Renal cortical epithelial cell (primary cell): ENCODE measurements around the gene CLTRN. TPM values are rescaled to one million over a fixed set of nuclear protein-coding genes. Genes with fewer than 3 reads are reported as not detected.
A peak's percentile ranks its signal among the peaks of the same experiment; 100 is the strongest.
"Not testable (repeated sequence)": the region's sequence is repeated elsewhere in the genome, so short reads cannot be mapped to it uniquely, and the experiment has no call there.

Experiments used
- DNase-seq: peaks from one replicate; pipeline ENCODE4 v3.0.0-alpha.2; 2011; ENCODE audit warnings: low read depth
- total RNA-seq: library from RNA; depleted of rRNA; stranded (reverse); fragments of >200 nt; gene quantifications from 2 replicates; pipeline ENCODE4 v1.2.3, GENCODE V29; 2014

CLTRN gene, protein sequence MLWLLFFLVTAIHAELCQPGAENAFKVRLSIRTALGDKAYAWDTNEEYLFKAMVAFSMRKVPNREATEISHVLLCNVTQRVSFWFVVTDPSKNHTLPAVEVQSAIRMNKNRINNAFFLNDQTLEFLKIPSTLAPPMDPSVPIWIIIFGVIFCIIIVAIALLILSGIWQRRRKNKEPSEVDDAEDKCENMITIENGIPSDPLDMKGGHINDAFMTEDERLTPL
- 2.8 and 3.0 TPM in 2 replicates for total RNA-seq

DNA sequence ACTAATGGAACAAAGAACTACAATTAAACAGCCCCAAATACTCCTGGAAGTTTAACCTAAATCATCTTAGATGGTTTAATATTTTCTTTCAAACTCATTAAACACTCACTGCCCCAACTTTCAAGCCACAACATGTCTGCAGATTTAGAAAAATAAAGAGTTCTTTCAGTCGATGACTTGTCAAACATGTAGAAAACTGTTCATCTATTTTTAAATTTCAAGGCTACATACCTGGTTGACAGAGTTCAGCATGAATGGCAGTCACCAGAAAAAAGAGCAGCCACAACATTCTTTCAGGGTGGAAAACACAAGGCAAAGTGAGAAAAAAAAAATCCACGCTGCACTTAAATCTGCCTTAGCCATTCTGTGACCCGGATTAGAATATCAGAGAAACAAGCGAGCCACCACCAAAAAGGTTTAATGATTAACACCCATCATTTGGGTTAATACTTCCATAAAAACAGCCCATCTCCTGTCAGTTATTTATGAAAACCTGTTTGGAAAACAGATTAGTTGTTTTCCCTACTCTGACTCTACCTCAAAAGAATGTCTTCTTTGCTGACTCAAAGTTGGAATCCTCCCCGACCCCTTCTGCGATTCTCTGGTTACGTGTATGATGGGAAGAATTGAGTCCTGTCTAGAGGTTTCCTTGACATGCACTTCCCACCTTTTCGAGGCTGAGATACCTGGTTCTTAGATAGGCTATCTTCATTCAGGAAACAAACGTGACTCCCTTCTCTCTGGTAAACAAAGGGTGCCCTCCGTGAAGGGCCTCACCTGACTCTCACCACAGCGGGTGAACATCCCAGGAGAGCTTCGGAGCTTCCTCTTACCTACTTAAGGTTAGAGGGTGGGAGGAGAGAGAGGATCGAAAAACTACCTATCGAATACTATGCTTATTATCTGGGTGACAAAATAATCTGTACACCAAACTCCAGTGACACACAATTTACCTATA lies at the start of gene CLTRN:
TSS of gene CLTRN (minus strand) at position 319 of the 958 bp plus-strand sequence. CDS start at position 289, 30 bp downstream.
- DNase-seq, result peak; percentile 74

DNA sequence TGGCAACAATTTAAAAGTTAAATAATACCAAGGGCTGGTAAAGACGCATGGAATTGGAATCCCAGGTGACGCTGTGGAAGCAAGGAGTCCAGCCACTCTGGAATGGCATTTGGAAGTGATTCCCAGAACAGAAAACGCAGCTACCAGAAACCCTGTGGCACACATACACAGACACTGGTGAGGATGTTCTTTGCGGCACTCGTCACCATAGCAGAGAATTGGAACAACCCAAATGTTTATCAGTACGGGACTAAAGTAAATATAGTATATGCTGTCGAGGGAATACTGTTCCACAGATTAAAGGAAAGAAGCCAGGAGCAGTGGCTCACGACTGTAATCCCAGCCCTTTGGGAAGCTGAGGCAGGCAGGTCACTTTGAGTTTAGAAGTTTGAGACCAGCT lies 39.7 kb upstream of the CLTRN start:
- not testable (repeated sequence) for DNase-seq

DNA sequence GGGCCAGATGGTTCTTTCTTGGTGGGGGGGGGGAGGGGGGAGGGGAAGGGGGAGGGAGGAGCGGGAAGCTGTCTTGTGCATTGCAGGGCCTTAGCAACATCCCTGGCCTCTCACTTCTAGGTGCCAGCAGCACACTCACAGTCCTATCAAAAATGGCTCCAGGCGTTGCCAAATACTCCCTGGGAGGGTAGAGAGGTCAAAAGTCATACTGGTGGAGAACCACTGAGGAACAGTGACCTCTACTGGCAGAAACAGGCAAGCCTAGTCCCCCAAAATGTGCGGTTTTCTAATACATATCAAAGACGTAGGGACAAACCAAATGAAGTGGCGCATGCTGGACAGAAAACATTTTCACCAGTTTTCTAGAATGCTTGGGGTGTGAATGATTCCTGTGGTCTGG lies 39.2 kb upstream of the CLTRN start:
- not testable (repeated sequence) for DNase-seq

DNA sequence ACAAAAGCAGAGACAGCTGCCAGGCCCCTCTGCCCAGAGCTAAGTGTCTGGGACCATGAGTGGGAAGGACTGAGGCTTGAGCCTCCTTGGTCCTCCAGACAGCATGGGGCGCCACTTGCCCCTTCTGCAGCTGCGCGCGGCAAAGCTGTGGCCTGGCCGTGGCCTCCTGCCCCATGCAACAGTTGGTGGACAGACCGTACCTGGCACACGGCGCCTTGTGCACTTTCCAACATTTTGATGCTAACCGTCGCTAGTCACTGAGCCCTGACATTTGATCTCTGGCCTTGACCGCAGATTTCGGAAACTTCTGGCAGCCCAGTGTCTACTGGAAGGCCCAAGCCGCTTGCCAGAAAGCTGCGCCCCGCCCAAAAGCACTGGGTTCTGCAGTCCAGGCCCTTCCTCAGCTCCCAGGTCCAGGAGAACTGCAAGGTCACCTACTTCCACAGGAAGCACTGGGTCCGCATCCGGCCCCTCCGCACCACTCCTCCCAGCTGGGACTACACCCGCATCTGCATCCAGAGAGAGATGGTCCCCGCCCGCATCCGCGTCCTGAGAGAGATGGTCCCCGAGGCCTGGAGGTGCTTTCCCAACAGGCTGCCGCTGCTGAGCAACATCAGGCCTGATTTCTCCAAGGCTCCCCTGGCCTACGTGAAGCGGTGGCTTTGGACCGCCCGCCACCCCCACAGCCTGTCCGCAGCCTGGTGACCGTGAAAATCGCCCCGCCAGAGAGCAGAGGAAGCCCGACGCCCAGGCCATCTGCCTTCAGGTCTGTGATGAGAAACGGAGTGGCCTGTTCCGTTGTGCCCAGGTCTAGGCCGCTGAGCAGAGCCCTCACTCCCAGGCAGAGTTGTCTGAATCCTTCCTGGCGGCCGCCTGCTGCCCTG lies 38.1 kb upstream of the CLTRN start:
- DNase-seq, result no peak

DNA sequence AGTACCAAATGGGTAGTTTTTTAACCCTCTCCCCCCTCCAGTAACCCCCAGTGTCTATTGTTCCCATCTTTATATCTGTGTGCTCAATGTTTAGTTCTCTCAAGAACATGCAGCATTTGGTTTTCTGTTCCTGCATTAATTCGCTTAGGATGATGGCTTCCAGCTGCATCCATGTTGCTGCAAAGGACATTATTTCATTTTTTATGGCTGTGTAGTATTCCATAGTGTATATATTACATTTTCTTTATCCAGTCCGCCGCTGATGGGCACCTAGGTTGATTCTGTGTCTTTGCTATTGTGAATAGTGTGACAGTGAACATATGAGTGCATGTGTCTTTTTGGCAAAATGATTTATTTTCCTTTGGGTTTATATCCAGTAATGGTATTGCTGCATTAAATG lies 31.9 kb upstream of the CLTRN start:
- DNase-seq, result no peak

DNA sequence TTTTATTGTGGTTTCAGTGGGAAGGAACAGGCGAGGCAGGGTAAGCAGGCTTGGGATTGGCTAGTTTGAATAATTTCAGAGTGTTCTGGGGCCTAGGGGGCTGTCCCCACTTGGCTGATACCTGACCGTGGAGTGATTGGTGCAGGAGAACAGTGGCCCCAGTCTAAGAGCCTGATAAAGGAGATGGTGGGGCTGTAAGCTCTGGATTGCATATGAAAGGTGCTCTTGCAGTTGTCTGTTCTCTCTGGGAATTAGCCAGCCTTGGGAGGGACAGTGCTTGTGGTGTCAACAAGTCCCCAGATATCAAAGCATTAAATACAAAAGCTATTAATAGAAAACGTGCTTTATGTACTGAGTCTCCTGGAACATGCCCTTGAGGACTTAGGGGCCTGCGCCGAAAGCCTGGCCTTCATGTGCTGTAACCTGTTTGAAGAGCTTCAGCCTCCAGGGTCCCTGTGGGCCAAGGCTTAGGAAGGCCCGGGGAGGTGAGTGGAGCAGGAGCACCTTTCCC lies 30.4 kb upstream of the CLTRN start:
- DNase-seq, result no peak

DNA sequence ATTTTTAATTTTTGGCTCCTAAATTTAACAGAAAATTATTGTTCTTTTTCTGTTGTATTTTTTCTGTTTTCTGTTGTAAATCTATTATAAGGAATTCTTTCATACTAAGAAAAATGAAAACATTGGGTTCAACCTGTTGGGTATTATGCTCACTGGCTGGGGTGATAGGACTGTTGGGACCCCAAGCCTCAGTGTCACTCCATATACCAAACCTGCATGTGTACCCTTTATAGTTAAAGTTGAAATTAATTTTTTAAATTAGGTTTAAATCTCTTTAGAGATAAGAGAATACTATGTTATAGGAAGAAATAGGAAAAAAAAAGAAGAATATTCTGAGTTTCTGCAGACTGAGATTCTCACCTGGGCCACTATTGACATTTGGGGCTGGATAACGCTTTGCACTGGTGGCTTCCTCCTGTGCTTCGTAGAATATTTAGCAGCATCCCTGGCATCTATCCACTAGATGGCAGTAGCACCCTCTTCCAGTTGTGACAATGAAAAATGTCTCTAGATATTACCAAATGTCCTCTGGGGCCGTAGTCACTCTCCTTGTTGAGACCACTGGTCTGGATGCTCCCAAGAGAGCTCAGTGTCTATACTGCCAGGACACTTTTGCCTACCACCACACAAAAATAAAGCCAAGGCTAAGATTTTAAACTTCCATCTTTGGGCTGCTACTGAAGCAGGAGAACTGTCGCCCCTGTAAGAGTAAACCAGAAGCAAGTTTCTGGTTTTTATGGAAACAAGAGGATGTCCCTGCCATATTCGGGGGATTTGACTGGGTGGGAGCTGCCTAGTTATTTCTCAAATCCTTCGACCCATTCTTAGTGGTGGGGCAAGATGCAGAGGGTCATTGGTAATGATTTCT lies 22.4 kb upstream of the CLTRN start:
- DNase-seq, result peak; percentile 40

DNA sequence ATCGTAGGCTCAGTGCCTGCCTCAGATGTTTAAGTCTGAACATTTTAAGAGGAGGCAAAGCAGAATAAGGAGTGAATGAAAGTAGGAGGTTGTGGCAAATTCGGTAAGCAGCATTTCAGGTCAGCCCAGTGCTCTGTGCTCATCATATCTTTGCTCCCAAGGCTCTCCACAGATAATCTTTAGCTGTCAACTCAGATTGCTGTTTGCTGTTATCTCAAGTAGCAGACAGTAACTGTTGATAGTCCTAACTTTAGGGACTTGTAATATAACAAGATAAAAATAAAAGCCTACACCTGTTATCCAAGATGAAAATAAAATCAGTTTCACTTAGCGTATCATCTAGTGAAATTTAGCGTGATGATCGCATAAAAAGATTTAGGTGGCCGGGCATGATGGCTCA lies 18.6 kb upstream of the CLTRN start:
- no peak for DNase-seq

DNA sequence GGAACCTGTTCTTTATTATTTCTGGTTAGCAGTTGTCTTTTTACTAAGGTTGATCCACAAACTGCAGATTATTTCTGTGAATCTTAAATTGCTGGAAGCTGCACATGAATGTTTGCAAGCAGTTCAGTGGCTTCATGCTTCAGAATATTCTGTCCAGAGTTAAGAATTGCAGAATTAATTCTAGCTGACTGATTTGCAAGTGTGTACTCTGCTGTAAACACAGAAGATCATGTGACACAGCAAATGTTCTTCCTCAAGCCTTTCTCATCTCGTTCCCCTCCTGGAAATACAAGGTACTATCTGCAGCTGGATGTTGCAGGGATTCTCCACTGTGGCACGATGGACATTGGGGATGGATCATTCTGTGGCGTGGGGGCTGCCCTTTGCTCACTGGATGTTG lies 16.8 kb upstream of the CLTRN start:
- no peak for DNase-seq

DNA sequence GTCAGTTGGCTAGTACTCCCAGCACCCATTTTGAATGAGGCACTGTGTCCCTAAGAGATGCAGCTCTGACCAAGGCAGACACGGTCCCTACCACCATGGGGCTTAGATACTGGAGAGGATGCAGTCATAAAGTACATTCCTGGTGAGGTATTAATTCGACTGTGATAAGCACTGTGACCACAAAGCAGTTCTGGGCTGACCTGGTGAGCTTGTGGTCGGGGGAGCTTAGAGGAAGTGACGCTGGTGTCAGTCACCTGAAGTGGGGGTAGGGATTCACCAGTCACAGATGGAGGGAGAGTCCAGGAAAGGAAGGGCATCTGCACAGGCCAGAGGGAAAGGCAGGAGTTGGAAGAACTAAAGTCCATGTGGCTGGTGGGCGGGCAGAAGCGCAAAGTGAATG lies 15.8 kb upstream of the CLTRN start:
- peak; percentile 68 for DNase-seq

DNA sequence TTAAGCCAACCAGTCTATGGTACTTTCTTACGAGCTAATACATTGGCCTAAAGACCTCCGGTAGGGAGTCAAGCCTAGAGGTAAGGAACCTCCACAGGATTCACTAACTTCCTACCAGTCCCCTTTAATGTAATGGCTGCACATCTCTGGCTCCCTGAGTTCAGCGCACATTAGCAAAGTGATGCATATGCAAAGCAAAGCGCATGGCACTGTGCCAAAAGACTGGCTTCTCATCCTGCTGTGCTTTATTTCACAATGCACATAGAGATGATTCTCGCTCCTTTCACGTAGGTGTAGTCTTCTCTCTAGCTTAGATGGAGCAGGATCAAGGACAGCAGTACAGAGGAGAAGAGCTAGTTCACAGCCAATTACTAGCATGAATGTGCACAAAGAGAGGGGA lies 14.6 kb upstream of the CLTRN start:
- DNase-seq, result no peak

DNA sequence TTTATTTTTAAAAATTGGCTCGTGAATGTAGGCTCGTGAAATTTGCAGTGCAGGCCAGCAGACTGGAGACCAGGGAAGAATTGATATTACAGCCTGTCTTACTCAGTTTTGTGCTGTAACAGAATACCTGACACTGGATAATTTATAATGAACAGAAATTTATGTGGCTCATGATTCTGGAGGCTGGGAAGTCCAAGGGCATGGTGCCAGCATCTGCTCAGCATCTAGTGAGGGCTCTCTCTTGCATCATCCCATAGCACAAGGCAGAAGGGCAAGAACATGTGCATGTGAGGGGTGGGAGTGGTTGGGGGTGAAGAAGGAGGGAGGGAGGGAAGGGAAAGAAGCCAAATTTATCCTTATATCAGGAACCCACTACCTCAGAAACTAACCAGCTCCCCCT lies 13.7 kb upstream of the CLTRN start:
- DNase-seq, result no peak

DNA sequence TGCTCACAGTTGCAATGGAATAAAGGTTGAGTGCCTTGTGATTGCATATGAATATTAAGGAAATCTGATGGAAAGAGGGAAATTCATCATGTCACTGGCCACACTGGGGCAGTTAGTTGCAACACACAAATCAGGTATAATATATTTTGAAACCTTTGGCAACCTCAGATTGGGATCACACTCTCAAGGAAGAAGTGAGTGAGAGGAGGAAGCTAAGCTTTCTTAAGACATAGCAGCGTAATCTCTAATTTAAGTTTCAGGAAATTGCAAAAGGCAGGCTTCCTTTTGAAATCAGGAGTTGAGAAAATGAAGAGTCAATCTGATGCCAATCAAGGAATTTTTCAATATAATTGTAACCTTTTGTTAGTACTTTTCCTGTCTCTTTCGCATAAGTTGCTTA lies 12.3 kb upstream of the CLTRN start:
- DNase-seq, result no peak

DNA sequence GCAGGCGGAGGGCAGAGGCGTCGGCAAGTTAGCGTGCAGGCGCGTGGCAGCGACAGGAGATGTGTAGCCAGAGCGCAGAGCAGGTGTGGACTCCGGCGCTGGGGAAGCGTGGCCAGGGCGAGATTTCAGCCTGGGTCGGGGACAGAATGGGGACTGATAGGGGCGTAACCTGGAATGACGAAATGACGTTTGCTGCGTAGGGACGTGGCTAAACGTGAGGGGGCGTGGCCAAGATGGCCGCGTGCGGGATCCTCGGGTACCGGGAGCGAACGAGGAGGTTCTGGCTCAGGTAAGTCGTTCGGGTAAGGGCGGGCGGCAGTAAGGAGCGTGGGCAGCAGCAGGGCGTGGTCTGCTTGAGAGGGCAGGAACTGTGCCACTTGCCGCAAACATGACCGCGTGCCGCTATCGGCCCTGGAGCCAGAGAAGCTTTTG lies 10.9 kb upstream of the CLTRN start:
- peak; percentile 71 for DNase-seq

DNA sequence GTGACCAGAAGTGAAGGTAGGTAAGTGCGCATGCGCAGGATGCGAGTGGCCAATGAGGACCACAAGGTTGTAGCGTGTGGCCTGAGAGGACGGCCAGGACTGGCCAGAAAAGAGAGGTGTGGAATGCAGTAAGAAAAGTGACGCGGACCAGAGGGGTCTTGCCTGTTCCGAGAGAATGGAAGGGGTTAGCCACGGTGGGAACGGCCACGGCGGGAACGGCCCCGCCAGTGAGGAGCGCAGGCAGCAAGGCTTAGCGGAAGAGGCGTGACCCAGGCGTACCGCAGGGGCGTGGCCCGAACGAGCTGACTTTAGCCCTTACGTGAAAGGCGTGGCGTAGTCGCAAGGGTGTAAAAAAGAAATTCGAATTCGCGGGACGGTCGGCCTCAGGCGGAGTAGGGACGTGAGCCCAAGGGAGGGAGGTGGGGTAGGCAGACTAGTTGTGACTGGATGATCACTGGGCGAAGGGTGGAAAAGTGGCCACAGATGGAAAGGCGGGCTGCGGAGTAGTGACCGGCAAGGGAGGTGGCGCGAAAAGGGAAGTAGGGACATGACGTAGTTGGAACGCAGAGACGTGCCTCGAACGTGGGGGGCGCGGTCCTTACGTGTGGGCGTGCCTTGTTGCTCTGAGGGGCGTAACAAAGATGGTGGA lies 10.4 kb upstream of the CLTRN start:
- peak; percentile 92 for DNase-seq

DNA sequence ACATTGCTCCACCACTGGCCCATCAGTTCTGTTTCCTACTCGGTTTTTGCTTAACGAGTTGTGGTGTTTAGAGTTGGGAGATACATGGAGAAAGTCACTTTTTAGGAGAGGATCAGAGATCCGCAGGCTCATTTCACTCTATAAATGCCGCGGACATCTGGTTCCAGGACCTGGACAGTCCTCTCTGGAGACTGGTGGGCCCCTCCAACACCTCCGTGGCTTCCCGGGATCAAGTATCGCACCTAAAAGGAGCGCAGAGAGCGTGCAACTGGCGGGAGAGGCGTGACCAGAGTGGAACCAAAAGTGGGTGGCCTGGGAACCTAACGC lies 9.9 kb upstream of the CLTRN start:
- DNase-seq, result no peak

DNA sequence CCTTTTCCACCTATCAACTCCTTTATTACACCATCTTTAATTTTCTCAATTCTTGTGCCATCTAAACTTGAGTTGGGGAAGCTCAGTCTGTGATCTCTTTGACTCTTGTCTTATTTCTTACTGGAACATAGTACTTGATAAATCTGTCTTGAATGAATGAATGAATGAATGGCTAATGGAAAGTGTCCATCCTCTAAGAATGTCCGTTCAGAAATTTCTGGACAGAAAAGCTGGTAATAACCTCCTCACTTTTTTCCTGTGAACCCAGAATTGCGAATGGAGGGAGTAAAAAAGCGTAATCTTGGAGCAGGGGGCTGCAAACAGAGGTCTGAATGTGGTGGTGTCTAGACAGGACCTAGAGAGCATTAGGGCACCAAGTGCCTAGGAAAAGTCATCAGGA lies 9.4 kb upstream of the CLTRN start:
- no peak for DNase-seq

DNA sequence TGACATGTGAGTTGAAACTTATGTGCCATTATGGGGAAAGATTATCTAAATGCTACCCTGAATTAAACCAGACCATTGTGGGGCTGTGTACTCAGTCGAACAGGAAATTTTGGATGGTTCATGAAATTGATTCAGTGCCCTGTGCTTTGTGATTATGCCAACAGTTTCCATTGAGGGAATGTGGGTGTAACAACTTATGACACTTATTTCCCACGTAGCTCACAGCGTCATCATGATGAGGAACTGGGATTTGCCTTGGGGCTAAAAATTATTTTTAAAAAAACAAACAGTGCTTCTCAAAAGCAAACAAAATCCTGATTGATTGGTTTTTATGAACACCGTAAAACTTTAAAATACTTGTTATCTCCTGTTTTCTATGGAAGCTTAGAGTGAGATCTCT lies 8.3 kb upstream of the CLTRN start:
- DNase-seq, result no peak

DNA sequence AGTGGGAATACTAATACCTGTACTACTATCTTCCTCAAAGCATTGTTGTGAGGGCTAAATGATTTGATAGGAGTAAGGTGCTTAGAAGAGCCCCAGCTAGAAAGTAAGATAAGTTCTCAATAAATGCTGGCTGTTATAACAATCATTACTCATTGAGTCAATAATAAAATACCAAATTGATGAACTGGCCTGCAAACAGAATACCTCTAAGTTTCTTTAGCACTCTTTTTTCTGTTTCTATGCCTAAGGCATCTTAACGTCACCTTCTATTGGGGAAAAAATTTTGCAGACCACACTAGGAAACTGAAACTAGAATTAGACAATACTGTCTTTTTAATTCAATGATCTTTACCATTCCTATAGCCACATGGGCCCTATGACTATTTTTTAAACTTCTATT lies 1.2 kb downstream of the CLTRN start:
- DNase-seq, result no peak

DNA sequence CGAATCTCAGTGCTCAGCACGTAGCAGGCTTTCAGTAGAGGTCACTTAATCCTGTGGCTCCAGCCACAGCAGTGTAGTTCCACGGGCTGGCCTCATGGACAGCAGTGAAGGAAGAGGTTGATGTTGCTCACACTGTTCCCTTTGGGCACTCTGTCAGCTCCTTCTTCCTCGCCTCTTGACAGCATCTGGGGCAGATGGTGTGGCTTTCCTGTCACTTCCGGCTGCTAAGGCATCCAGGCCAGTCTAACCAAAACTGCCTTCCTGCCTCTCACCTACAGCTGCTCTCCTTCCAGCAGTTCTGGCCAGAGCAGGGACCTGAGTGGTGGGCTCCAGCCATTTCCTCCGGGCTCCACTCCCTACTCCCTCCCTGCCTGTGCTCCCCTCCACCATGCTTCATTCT lies 9.8 kb downstream of the CLTRN start:
- DNase-seq, result not testable (repeated sequence)

DNA sequence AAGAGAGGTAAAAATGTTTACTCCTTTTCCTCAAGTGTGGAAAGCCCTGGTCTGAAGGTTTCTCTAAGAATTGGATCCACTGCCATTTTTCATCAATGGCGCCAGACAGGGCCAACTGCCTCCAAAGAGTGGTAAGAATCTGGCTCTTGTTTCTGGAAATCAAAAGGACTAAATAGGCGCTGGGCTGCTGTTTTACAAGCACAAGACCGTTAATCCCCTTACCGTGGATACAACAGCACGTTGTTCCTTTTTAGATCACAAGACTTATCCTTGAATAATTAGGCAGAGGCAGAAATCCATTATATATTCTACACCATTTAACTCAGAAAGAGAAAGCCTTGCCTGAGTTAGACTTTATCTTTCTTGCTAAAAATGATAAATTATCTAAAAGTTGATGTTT lies 10.6 kb downstream of the CLTRN start:
- DNase-seq, result no peak
